Amygdala (tissue), 56 donors: ENCODE measurements around the gene PSMD10.

Experiments
- DNase-seq, 56 donors: peaks; one replicate each; lab custom pipeline; 2025; lab: John Stamatoyannopoulos, UW

PSMD10 gene

GRCh38 chrX:108091264-108091877 lies at the start of gene PSMD10, which contains the start of gene ATG4A:
Gene PSMD10 (minus strand): TSS chrX:108091542. CDS start chrX:108091520, 22 bp downstream.
Gene ATG4A (plus strand): TSS chrX:108091778. CDS start chrX:108091827, 49 bp downstream.
- peak; percentile 15 to 95 (median 87) for DNase-seq

GRCh38 chrX:108138814-108139702 lies 47.7 kb upstream of the PSMD10 start:
- DNase-seq: no peak

GRCh38 chrX:108134724-108135123 lies 43.4 kb upstream of the PSMD10 start:
- DNase-seq: no peak

GRCh38 chrX:108132876-108133275 lies 41.5 kb upstream of the PSMD10 start:
- DNase-seq: no peak

GRCh38 chrX:108132034-108132433 lies 40.7 kb upstream of the PSMD10 start:
- peak in 1 of 56 donors; percentile 0 for DNase-seq

- DNase-seq: no peak
Observed at GRCh38 chrX:108131471-108131870, 40.1 kb upstream of the PSMD10 start.

GRCh38 chrX:108130889-108131288 lies 39.5 kb upstream of the PSMD10 start:
- no peak for DNase-seq

- no peak for DNase-seq
Observed at GRCh38 chrX:108127152-108127551, 35.8 kb upstream of the PSMD10 start.

GRCh38 chrX:108126661-108127060 lies 35.3 kb upstream of the PSMD10 start:
- no peak for DNase-seq

- DNase-seq: no peak
Observed at GRCh38 chrX:108123591-108124366, 32.4 kb upstream of the PSMD10 start.

- DNase-seq: no peak
Observed at GRCh38 chrX:108122748-108123147, 31.4 kb upstream of the PSMD10 start.

- no peak for DNase-seq
Observed at GRCh38 chrX:108121291-108121690, 29.9 kb upstream of the PSMD10 start.

GRCh38 chrX:108117988-108118387 lies 26.6 kb upstream of the PSMD10 start:
- DNase-seq: no peak

GRCh38 chrX:108114541-108114940 lies 23.2 kb upstream of the PSMD10 start:
- no peak for DNase-seq

- no peak for DNase-seq
Observed at GRCh38 chrX:108105473-108105872, 14.1 kb upstream of the PSMD10 start.

GRCh38 chrX:108097380-108097779 lies 6.0 kb upstream of the PSMD10 start:
- no peak for DNase-seq

- DNase-seq: peak in 3 of 56 donors; percentile 17 to 55 (median 21)
Observed at GRCh38 chrX:108091878-108092291, 543 bp upstream of the PSMD10 start.

- DNase-seq: peak in 1 of 56 donors; percentile 7
Observed at GRCh38 chrX:108090491-108091263, 665 bp downstream of the PSMD10 start.

- DNase-seq: no peak
Observed at GRCh38 chrX:108088511-108088910, 2.8 kb downstream of the PSMD10 start.

- DNase-seq: no peak
Observed at GRCh38 chrX:108087792-108088191, 3.5 kb downstream of the PSMD10 start.
